Activated T-cell treated with anti-CD3 and anti-CD28 coated beads, Interleukin-2, amount 50 U/mL, for 1 hour (primary cell): Measurements from ENCODE around the gene PGBD4.

Source experiments
- DNase-seq: peaks from one replicate; pipeline ENCODE4 v3.0.0-alpha.2; 2020

Gene PGBD4

DNA sequence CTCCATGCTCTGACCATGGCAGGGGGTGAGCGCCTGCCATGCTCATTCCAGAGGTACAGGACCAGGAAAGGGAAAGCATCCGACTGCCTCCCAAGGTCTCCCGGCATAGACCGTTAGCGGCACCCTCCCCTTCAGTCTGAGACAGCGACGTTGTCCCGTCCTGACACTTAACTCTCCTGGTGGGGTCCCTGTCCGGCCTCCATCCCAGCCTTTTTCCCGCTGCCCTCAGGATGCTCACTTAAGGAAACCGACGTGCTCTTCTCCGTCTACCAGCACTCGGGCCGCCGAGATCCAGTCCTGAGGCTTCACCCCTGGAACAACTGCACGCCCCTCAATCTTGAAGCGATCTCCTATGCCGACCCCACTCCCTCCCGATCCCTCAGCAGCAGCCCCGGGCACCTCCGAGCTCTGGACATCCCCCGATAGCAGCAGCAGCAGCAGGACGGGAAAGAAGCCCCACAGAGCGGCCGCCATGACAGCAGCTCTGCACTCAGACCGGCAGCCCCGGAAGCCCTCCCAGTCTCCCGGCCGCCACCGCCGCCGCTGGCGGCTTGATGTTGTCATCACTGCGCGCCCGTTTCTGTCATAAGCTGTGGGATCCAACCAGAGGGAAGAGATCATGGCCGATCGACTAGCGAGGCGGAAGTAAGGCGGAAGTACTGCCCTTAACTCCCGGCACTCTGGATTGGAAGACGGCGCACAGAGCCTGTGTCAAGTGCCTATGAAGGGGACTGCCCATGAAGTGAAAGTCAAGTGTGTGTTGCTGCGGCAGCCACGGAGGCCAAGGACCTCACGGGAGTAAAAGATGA, at the start of gene PGBD4, which contains the start of gene EMC7:
PGBD4 (plus strand) TSS at position 718 of the 809 bp plus-strand sequence. CDS start 449 bp downstream, outside the sequence.
EMC7 (minus strand) TSS at position 497 of the 809 bp plus-strand sequence; CDS start at position 474, 23 bp downstream.
- DNase-seq = peak; percentile 99

DNA sequence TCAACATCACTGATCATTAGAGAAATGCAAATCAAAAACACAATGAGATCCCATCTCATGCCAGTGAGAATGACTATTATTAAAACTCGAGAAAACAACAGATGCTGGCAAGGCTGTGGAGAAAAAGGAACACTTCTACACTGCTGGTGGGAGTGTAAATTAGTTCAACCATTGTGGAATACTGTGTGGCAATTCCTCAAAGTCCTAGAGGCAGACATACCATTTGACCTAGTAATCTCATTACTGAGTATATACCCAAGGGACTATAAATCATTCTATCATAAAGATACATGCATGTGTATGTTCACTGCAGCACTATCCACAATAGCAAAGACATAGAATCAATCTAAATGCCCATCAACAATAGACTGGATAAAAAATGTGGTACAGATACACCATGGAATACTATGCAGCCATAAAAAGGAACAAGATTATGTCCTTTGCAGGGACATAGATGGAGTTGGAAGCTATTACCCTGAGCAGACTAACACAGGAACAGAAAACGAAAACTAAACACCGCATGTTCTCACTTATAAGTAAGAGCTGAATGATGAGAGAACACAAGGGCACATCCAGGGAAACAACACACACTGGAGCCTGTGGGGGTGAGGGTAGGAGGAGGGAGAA, 47.7 kb upstream of the PGBD4 start:
- DNase-seq = no peak

DNA sequence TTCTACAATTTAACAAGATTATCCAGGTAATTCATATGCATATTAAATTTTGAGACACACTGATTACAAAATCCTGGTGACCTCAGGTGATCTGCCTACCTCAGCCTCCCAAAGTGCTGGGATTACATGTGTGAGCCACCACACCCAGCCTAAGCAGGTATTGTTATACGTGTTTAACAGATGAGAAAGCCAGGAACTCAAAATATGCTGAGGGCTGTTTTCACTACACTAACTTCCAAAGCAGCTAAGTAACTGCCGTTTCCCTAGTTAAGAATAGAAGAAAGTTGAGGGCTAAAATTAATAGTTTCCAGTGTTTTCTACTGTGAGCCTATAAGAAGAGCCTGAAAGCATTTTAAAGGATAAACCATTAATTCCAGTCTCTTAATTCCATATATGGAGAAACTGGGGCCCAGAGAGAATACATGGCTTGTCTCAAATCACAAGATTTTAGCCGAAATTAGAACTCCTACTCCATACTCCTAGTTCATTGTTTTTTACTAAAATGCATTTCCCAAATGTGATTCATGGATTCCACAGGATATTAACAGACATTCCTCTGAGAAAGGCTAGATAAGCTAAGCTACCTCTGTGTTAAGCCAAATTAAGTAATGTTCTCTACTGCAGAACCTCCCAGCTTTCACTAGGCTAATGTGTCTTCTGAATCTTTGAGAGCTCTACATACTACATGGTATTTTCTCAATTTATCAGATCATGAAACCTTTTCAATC, 45.9 kb upstream of the PGBD4 start:
- no peak for DNase-seq

DNA sequence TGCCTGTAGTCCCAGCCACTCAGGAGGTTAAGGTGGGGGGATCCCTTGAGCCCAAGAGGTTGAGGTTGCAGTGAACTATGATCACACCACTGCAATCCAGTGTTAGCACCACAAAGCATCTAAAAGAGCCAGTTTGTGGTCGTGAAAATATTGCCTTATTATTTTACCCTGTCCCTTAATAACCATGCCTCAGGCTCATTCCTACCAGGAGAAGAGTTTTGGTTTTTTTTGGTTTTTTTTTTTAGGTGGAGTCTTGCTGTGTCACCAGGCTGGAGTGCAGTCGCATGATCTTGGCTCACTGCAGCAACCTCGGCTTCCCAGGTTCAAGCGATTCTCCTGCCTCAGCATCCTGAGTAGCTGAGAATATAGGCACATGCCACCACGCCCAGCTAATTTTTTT, 45.0 kb upstream of the PGBD4 start:
- DNase-seq = no peak

DNA sequence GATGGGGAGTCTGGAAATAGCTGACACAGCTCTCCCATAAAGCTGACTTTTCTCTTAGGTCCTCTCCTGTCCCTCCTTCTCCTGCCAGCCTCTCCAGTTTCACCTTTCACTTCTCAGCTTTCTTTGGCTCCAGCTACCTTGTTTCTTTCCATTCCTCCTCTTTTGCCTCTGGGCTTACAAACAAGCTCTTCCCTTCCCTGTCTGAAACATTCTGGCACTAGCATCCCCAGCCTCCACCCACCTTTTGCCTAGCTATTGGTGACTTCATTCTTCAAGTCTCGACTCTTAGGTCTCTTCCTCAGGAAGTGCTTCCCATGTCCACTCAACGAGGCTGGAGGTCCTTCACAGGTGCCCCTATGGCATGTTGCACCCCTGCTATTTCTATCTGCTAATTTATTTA, 42.4 kb upstream of the PGBD4 start:
- no peak for DNase-seq

DNA sequence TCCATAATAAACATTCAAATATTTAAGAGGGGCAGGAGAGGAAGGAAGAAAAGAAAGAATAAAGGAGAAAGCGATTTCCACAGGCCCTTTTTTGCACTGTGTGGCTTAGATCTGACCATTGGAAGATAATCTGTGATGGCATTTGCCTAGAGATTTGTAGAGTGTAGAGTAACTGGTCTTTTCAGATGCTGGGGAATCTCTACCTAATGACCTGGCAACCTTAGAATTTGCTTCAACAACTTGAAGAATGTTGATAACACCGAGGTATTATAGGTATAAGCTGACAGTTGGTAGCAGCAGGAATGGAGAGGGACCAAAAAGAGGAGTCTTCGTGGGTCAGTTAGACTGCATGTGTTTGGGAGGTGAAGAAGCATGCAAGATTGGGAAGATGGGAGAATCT, 41.9 kb upstream of the PGBD4 start:
- no peak for DNase-seq

DNA sequence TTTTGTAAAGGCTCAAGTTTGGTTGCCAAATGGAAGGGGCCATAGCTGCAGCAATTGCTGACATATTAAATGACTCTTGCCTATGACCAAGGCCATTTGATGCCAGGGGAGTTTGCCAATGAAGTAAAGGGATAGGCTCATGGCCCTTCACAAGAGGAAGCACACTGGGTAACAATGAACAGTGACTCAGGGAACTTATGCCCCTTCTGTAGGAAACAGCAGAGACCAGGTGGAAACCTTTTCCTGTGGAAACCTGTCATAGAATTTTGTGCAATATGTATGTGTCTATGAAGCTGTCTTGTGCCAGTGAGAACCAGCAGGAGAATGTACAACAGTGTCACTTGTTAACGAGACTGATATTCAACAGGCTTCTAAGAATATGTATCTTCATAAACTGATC, 37.4 kb upstream of the PGBD4 start:
- no peak for DNase-seq

DNA sequence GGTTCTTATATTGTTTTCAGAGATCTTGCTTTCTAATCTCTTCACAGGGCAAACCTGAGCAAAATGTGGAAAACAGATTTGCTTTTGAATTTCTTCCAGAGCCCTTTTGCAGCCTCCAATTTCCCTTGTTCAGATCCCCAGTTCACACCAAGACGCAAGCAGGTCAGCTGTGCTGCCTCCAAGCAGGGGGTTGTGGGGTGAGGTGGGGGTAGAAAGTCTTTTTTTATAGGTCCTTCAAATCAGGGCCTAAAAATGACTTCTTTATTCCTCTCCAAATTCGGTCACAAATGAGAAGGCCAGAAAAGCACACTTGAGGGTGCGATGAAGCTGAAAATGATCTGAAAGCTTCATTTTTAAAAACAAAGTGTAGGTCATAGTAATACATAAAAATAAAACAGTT, 36.6 kb upstream of the PGBD4 start:
- DNase-seq = no peak

DNA sequence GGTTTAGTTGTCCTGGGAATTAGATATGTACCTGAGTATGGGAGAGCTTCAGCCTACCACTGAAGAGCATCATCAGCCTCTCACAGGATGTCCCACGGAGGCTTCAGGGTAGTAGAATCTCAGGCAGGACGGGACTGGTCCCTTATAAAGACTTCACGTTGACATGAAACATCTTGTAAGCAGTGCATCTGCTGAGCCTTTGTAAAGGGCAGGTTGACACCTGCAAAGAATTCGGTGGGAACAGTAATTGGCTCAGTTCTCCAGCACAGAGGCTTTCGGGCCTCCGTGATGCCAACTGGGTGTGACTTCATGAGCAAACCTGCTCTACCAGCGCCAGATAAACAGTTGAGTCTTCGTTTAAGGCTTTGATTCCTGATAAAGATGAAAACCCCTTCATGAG, 35.9 kb upstream of the PGBD4 start:
- no peak for DNase-seq

DNA sequence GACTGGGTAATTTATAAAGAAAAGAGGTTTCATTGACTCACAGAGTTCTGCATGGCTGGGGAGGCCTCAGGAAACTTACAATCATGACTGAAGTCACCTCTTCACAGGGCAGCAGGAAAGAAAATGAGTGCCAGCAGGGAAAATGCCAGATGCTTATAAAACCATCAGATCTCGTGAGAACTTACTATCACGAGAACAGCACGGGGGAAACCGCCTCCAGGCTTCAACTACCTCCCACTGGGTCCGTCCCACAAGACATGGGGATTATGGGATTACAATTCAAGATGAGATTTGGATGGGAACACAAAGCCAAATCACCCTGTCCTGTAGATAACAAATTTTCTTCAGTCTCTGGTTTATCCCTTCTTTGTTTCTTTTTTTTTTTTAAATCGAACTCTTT, 31.9 kb upstream of the PGBD4 start:
- DNase-seq = no peak

DNA sequence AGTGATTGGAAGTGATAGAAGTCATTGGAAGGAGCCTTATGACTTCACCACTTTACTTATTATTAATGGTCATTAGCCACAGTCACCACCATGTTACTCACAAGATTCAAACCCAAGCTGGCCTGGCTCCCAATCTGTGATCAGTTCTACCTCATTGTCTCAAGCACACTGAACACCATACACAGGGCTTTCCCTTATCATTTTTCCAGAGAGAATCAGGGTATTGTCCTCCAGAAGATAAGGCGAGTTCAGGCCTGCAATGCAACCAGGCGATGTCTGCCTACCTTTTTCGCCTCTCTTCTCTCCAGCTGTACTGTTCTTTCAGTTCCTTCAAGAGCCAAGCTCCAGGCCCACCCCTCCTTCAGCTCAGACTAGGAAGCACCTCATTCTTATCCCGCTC, 25.1 kb upstream of the PGBD4 start:
- no peak for DNase-seq

DNA sequence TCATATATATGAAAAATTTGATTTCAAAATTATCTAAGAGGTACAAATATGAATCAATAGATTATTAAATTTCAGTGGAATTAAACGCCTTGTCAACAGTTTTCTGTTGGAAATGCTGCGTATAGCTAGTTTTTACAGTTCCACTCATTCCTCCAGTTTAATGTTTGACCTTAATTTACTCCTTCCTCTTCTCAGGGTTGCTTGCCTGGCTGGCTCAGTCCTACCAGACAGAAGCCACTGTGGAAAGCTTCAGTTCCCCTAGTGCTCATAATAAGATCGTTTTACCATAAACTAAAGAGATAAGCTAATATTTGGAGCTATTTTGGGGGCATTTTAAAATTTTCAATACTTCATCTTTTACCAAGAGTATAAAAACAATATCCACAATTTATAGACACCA, 23.0 kb upstream of the PGBD4 start:
- DNase-seq = no peak

DNA sequence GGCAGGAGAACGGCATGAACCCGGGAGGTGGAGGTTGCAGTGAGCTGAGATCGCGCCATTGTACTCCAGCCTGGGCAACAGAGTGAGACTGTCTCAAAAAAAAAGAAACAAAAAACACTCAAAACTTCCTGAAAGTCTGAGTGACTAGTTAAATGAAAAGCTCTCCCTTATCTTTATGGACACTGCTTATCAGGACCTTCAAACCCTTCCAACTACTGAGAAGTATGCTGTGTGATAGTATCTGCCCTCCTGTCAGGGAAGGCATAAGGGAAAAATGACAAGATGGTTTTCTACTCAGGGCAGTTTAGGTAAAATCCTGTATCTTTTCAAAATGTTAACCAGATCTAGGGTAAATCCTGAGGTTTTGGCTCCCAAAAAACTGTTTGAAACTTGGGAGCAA, 22.0 kb upstream of the PGBD4 start:
- DNase-seq = no peak

DNA sequence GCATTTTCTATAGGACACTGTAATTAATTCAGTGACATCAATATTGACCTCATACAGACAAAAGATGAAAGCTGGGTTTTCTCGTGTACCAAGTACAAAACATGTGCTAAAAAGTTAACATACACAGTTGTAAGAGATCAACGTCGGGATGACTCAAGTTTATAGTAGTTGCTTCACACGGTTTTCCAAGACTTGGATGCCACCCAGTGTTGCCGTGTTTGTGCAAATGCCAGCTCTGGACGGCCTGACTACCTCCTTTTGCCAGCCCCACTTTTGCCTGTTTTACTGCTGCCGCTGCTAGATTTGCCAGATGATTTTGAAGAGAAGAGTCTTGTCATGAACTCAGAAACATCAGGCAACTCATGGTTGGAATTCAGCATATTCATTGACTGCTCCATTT, 17.8 kb upstream of the PGBD4 start:
- DNase-seq = no peak

DNA sequence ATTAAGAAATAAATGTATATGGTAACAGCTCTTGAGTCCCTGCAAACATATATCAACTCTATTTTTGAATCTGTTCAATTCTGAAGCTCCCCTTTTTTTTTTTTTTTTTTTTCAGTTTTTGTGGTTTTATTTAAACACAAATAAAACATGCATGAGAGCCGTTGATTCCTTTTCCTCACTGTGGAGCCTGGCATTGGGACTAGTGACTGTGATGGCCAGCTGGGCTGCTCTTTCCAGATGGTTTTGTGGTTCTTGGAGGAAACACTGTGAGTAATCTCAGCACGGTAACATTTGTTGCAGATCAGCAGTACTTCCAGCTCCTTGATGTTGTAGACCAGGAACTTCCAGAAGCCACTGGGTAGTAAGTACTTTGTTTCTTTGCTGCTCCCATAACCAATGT, 16.1 kb upstream of the PGBD4 start:
- no peak for DNase-seq

DNA sequence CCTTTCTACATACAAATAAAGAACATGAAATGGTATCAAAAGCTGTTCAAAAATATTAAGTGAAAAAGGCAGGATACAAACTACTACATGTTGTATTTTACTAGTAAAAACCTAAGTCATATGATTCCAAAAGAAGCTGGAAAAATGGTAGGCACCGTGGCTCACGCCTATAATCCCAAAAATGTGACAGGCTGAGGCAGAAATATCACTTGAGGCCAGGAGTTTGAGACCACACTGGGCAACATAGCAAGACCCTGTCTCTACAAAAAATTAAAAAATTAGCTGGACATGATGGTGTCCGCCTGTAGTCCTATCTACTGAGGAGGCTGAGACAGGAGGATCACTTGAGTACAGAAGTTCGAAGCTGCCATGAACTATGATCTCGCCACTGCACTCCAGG, 2.0 kb upstream of the PGBD4 start:
- no peak for DNase-seq

DNA sequence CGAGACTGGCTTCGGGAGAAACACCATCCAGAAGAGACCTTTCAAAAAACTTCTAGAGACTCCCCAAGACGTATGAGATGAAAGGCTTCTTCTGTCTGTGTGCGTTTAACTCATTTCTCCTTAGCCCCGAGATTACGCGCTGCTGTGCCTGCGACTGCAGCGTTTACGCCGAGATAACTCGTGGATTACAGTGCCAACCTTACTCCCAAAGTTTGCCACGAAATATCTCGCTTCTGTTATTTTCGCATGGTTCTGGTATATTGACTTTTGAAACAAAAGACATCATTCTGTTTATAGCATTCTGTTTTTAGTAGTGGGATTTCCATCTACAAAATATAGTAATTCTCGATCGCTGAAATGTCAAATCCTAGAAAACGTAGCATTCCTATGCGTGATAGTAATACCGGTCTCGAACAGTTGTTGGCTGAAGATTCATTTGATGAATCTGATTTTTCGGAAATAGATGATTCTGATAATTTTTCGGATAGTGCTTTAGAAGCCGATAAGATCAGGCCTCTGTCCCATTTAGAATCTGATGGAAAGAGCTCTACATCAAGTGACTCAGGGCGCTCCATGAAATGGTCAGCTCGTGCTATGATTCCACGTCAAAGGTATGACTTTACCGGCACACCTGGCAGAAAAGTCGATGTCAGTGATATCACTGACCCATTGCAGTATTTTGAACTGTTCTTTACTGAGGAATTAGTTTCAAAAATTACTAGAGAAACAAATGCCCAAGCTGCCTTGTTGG, 467 bp downstream of the PGBD4 start:
- no peak for DNase-seq

DNA sequence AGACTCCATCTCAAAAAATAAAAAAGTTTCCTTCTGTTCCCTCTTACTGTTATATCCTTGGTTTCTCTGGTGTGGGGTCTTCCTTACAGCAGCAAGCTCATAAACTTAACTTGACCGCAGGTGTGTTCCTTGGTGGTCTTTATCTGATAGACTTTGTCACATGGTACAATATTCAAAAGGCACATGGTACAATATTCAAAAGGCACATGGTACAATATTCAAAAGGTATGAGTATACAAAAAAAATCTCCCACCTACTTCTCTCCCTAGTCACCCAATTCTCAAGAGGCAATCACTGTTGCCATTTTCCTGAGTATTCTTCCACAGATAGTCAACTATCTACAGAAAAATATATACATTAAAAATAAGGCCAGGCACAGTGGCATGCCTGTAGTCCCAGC, 4.5 kb downstream of the PGBD4 start:
- DNase-seq = no peak

DNA sequence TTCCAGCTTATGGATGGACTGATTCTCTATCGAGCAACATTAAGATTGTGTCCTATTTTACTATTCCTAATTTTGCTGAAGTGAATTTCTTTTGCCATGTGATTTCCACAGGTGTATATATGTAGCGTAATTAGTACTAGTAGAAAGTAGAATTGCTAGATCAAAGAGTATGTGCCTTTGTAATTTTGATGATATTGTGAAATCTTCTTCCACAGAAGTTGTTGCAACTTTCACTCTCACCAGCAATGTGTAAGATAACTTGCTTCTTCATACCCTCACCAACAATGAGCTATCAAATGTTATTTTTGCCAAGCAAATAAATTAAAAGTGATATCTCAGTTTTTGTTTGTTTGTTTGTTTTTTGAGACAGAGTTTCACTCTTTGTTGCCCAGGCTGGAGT, 5.4 kb downstream of the PGBD4 start:
- no peak for DNase-seq

DNA sequence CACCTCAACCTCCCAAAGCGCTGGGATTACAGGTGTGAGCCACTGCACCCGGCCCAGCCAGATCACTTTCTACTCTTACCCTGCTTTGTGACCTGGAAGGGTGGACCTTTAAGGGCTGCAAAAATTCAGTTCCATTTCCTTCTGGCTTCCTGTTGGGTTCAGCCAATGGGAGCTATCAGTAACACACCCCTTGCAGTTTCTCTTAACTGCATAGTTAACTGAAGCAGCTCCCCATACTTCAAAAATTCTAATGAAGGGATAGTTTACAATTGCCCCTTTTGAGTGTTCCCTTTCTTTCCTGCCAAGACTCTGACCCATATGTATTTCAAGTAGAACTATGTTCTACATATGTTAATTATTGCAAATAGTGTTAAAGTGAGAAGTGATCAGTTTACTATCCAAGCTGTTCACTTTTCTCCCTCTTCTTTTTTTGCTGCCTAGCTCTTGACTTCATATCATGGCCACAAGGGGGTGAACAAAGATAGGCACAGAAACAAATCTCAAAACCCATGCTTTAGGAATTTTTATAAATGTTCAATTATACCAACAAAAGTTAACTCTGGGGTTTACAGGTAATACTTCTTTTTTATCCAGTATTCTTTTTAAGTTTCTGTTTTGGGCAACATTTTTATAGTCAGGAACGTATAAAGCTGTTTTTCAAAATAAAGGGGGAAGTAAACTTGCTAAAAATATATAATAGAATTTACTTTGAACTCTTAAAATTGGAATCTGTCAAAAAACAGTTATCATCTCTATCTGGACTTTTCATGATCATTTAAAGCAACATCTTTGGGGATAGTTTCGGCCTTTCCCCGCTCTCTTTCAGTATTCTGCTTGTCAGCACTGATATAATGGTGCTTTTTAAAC, 8.1 kb downstream of the PGBD4 start:
- DNase-seq = no peak

DNA sequence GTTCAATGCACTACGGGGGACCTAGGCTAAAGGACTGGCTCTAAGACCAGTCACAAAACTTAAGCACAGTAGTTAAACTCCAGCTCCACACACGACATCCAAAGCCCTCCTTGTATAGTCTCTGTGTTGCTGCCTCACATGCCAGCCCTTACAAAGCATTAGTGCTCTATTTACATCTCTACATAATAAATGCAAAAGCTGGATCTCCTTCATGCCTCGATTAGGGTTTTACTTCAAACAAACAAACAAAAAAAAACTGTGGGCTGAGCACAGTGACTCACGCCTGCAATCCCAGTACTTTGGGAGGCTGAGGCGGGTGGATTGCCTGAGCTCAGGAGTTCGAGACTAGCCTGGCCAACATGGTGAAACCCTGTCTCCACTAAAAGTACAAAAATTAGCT, 9.6 kb downstream of the PGBD4 start:
- DNase-seq = no peak

DNA sequence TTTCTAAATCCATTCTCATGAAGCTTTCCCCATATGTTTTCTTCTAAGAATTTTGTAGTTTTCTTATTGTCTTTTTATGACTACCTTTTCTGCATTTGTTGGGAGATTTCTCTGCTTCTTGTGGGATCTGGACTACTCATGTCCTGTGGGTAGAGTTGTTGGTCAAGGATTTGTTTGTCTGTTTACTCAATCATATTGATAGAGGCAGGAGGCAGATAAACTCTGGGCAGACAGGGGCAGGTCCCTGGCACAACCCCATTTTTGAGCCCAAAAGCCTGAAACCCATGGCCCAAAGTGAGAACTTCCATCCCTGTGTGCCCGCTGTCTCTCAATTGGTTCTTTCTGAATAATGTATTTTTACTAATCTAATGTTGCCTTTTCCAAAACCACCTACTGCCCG, 12.3 kb downstream of the PGBD4 start:
- no peak for DNase-seq
